Large intestine (tissue), 3 donors: ENCODE measurements around the gene EPB42. TPM values are rescaled to one million over a fixed set of nuclear protein-coding genes. Genes with fewer than 3 reads are reported as not detected.
"Not testable (repeated sequence)": the region's sequence is repeated elsewhere in the genome, so short reads cannot be mapped to it uniquely, and the experiment has no call there.

ENCODE experiments used
- DNase-seq, 2 donors: peaks; one replicate each; pipeline versions ENCODE4 v3.0.0 to v3.0.0-alpha.2; 2013
- H3K27ac ChIP-seq: one replicate; pipeline ENCODE4 v1.5.1; 2013; ENCODE audit warnings: low read length
- H3K27me3 ChIP-seq: 2 replicates; pipeline ENCODE4 v1.6.1; 2013; ENCODE audit warnings: low read length; ENCODE audit not compliant: control insufficient read depth, insufficient read depth
- H3K36me3 ChIP-seq: 2 replicates; pipeline ENCODE4 v1.6.1; 2013; ENCODE audit warnings: low read length; ENCODE audit not compliant: control insufficient read depth, insufficient read depth
- H3K4me1 ChIP-seq: one replicate; pipeline ENCODE4 v1.6.1; 2013; ENCODE audit warnings: low read length; ENCODE audit not compliant: control insufficient read depth, insufficient read depth
- H3K4me3 ChIP-seq: one replicate; pipeline ENCODE4 v1.5.1; 2013; ENCODE audit warnings: low read length
- H3K9me3 ChIP-seq: one replicate; pipeline ENCODE4 v1.6.1; 2013; ENCODE audit warnings: mild to moderate bottlenecking, low read depth, low read length, moderate library complexity; ENCODE audit not compliant: control insufficient read depth
- WGBS: methylation state at CpG from one replicate; pipeline ENCODE4 v1.1.5; 2013; ENCODE audit warnings: low lambda C conversion rate; ENCODE audit not compliant: insufficient coverage; 5-methylcytosine and 5-hydroxymethylcytosine counted together
- polyA plus RNA-seq: library from polyadenylated mRNA; unstranded; fragments of 120-200 nt; gene quantifications from one replicate; pipeline ENCODE4 v1.2.1, GENCODE V29; 2013

Gene EPB42
- polyA plus RNA-seq, 1 donor: 2.8 TPM

- Histone ChIP-seq H3K9me3 (no peaks in the 10 kb centered on the region), H3K27ac (no peak overlapping the region), H3K4me1 (no peaks in the 10 kb centered on the region), H3K4me3 (no peak overlapping the region), H3K27me3 (peaks cover 16% of the 10 kb centered on the region), H3K36me3 (no peaks in the 10 kb centered on the region)
- no CpG with 5 or more reads among the region's 1 CpG for WGBS
- no peak for DNase-seq
Measured at GRCh38 chr15:43241100-43241499, 20.3 kb upstream of the EPB42 start.

GRCh38 chr15:43239732-43240491 lies 19.1 kb upstream of the EPB42 start:
- no peaks in the 10 kb centered on the region for H3K9me3 ChIP-seq
- WGBS: 100% methylated on average over 1 of the region's 7 CpGs
- no peak for DNase-seq
- H3K36me3 ChIP-seq: no peaks in the 10 kb centered on the region
- no peak overlapping the region for H3K27ac ChIP-seq
- peaks cover 16% of the 10 kb centered on the region for H3K27me3 ChIP-seq
- H3K4me3 ChIP-seq: no peak overlapping the region
- no peaks in the 10 kb centered on the region for H3K4me1 ChIP-seq

DNA sequence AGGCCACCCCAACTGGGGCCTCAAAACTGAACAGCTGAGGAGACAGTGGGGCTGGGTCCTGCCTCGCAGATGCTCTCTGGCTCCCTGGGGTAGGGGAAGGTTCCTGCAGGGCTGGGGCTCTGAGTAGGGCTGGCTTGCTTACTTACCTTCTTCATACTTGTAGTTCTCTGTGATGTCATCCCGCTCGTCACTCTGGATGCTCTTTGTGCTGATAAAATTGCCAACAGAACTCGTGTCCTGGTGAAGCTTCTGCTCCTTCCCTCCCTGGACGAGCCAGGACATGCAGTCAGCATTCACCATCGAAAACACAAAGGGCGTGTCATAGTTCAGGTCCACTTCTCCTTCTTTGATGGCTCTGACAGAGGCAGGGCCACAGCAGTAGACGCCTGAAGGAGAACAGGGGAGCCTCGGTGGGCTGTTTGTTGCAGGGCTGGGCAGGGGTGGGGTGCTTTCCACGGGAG lies 17.9 kb upstream of the EPB42 start:
- H3K4me1 ChIP-seq: no peaks in the 10 kb centered on the region
- no peak for DNase-seq

DNA sequence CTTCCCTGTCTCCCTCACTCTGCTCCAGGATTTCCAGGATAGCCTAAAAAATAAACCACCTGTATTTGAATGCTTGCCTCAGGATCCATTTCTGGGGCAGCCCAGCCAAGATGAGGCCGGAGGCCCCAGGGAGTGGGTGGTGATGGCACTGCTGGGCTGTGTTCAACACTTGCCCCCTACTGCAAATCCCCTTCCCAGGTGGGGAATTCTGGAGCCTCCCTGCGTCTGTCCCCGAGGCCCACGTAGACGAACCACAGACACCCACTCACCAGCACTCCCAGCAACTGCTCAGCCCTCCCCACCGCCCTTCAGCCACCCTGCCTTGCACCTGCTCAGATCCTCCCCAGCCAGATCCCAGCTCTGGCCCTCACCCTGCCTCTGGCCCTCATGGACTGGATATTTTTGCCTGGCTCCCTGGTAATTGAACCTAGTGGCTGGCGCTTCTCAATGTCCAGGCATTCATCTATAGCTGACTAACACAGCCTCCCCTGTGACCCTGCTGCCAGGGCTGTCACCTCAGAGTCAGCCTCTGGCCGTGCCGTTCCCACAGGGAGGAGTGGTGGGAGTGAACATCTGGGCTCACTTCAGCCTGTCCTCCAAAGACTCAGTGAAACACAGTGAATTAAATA lies 17.1 kb upstream of the EPB42 start:
- Histone ChIP-seq H3K4me3 (no peak overlapping the region), H3K4me1 (no peaks in the 10 kb centered on the region), H3K27ac (no peak overlapping the region), H3K27me3 (peaks cover 23% of the 10 kb centered on the region), H3K36me3 (no peaks in the 10 kb centered on the region), H3K9me3 (no peaks in the 10 kb centered on the region)
- no CpG with 5 or more reads among the region's 9 CpGs for WGBS
- no peak for DNase-seq

More for the DNA sequence above, 17.9 kb upstream of the EPB42 start:
- Histone ChIP-seq H3K36me3 (no peaks in the 10 kb centered on the region), H3K4me3 (no peak overlapping the region), H3K27ac (no peak overlapping the region), H3K9me3 (no peaks in the 10 kb centered on the region), H3K27me3 (peaks cover 23% of the 10 kb centered on the region)
- WGBS: no CpG with 5 or more reads among the region's 10 CpGs

DNA sequence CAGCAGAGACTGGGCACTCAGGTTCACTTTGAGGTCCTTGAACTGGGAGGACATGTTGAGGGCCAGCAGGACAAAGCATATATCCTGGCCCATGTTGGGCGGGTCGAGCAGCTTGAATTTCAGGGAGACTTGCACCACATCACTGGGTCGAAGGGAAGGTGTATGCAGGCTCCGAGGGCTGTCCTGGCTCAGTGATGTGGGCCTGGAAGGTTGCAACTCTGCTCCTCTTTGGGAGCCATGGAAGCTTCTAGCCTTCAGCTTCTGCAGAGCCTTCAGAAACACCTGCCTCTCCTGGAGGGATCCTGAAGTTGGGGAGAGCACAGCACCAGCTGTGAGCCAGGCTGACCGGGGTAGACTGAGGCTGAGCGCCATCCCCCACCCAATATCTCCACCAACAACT lies 14.7 kb upstream of the EPB42 start:
- Histone ChIP-seq H3K4me3 (no peak overlapping the region), H3K27ac (no peak overlapping the region), H3K9me3 (no peaks in the 10 kb centered on the region), H3K27me3 (peaks cover 16% of the 10 kb centered on the region), H3K36me3 (no peaks in the 10 kb centered on the region), H3K4me1 (no peaks in the 10 kb centered on the region)
- DNase-seq: no peak
- WGBS: no CpG with 5 or more reads among the region's 6 CpGs

- no peak for DNase-seq
- Histone ChIP-seq H3K27ac (no peak overlapping the region), H3K9me3 (no peaks in the 10 kb centered on the region), H3K36me3 (no peaks in the 10 kb centered on the region), H3K4me1 (no peaks in the 10 kb centered on the region), H3K4me3 (no peak overlapping the region), H3K27me3 (peaks cover 9% of the 10 kb centered on the region)
- whole genome bisulfite sequencing: 80% methylated on average over 1 of the region's 3 CpGs
Measured at GRCh38 chr15:43232289-43232874, 11.6 kb upstream of the EPB42 start.

- Histone ChIP-seq H3K4me1 (no peaks in the 10 kb centered on the region), H3K27ac (no peak overlapping the region), H3K27me3 (peaks cover 9% of the 10 kb centered on the region), H3K36me3 (no peaks in the 10 kb centered on the region), H3K9me3 (no peaks in the 10 kb centered on the region), H3K4me3 (no peak overlapping the region)
- no CpG with 5 or more reads among the region's 2 CpGs for WGBS
- DNase-seq: no peak
Measured at GRCh38 chr15:43230640-43231115, 9.9 kb upstream of the EPB42 start.

- peaks cover 9% of the 10 kb centered on the region for H3K27me3 ChIP-seq
- H3K9me3 ChIP-seq: no peaks in the 10 kb centered on the region
- no peak overlapping the region for H3K4me3 ChIP-seq
- WGBS: 50% methylated on average over 1 of the region's 5 CpGs
- no peak overlapping the region for H3K27ac ChIP-seq
- no peaks in the 10 kb centered on the region for H3K4me1 ChIP-seq
- no peaks in the 10 kb centered on the region for H3K36me3 ChIP-seq
- no peak for DNase-seq
Measured at GRCh38 chr15:43229977-43230376, 9.2 kb upstream of the EPB42 start.

- no peaks in the 10 kb centered on the region for H3K36me3 ChIP-seq
- no peak for DNase-seq
- no peak overlapping the region for H3K27ac ChIP-seq
- peaks cover 4% of the 10 kb centered on the region for H3K4me1 ChIP-seq
- peaks cover 2% of the 10 kb centered on the region for H3K27me3 ChIP-seq
- H3K9me3 ChIP-seq: no peaks in the 10 kb centered on the region
- no peak overlapping the region for H3K4me3 ChIP-seq
- WGBS: 100% methylated on average over 1 of the region's 57 CpGs
Measured at GRCh38 chr15:43226436-43227305, 5.9 kb upstream of the EPB42 start.

GRCh38 chr15:43225950-43226255 lies 5.1 kb upstream of the EPB42 start:
- not testable (repeated sequence) for DNase-seq, H3K9me3 ChIP-seq, H3K27ac ChIP-seq, H3K36me3 ChIP-seq, H3K4me1 ChIP-seq, H3K4me3 ChIP-seq, H3K27me3 ChIP-seq
- no CpG with 5 or more reads among the region's 12 CpGs for WGBS
